Stimulated activated naive CD4-positive, alpha-beta T cell treated with Interleukin-2 at 50 U/mL for 16 hours (primary cell): Measurements from ENCODE around the gene CST8.

Experiments
- DNase-seq: peaks from one replicate; lab custom pipeline; 2025; lab: John Stamatoyannopoulos, UW

The CST8 gene

GRCh38 chr20:23476015-23476754 lies 14.7 kb upstream of the CST8 start:
- no peak for DNase-seq

DNA sequence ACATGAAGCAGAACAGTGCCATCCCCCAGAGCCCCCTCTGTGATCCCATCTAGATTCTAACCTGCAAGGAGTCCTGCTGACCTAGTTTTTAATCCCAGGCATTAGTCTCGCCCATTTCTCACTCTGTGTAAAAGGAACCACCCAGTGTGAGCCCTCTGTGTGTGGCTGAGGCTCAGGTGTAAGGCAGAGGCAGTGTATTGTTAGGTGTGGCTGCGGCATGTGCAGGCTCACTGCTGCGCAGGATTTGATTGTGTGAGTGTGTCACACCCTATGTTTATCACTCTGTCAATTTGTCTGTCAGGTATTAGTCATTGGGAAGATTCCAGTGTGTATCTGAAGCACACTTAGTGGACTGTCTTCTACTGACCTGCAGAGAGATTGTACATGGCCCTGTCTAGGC lies 13.7 kb upstream of the CST8 start:
- no peak for DNase-seq

- DNase-seq: no peak
Observed at GRCh38 chr20:23479043-23479442, 11.9 kb upstream of the CST8 start.

DNA sequence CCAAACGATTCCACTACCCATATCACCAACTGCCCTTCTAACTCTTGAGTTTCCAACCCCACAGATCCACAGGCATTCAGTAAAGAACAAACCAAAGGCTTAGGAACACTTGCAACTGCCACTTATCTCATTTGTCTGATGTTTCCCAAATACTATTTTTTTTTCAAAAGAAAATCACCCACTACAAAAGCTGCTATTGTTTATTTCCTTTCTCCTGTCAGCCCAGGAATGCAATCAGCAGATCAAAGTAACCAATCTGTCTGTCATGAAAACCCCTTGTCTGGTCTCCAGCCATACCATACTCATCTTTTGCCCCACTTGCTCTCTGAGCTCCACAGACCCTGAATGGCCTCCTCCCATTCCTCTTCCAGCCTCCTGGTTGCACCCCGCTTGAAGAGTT lies 8.8 kb upstream of the CST8 start:
- no peak for DNase-seq

DNA sequence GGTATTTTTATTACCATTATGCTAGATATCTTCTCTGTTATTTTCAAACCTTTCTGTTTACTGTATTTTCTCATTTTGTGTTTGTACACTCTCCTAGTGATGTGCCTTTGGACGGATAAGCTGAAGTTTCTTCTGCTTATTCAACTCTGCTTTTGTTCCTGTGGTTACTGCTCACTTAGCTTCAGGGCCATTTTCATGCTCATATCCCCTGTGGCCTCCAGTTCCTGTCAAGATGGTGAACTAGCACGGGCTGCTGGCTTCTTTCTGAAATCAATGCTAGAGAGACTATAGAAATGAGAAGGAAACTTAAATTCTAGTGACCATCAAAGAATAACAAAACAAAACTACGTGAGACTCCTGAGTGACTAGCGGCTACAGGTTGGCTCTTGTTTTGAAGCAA lies 6.8 kb upstream of the CST8 start:
- DNase-seq: no peak

DNA sequence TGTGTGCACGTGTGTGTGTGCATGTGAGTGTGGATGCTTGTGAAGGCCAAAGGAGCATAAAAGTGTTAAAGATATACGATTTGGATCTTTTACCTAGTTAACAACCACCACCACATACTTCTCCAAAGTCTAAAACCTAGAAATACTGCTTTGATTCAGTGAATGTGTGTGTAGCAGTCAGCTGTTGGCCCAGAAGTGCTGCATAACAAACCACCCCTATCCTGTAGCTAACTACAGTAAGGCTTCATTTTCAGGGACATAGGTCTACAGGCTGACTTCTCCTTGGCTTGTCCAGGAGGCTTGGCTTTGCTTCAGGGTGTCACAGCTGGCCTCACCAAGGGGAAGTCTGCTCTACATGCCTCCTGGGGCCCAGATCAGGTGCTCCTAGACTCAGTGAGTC lies 2.4 kb upstream of the CST8 start:
- DNase-seq: no peak

DNA sequence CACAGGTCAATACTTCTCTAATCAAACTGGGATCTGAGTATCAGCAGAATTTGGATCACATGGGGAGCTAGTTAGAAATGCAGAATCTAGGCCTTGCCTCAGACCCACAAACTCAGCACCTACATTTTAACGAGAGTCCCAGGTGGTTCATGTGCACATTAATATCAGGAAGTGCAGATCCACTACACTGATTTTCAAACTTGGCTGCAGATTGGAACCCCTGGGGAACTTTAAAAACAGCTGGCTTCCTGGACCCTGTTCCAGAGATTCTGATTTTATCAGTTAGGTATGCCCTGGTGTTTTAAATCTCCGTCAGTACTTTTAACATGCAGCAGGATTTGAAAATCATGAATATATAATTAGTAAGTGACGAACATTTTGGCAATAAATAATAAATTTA lies 1.9 kb upstream of the CST8 start:
- DNase-seq: no peak

- no peak for DNase-seq
Observed at GRCh38 chr20:23492292-23492691, 1.4 kb downstream of the CST8 start.

GRCh38 chr20:23493172-23493772 lies 2.4 kb downstream of the CST8 start:
- DNase-seq: no peak

DNA sequence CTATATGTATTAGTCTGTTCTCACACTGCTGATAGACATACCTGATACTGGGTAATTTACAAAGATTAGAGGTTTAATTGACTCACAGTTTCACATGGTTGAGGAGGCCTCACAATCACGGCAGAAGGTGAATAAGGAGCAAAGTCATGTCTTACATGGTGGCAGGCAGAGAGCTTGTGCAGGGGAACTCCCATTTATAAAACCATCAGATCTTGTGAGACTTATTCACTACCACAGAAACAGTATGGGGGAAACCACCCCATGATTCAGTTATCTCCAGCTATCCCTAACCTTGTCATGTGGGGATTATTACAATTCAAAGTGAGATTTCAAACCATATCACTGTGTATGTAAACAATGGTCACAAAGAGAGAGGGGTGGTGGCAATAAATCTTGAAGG lies 6.6 kb downstream of the CST8 start:
- DNase-seq: no peak

- no peak for DNase-seq
Observed at GRCh38 chr20:23501926-23502325, 11.0 kb downstream of the CST8 start.

GRCh38 chr20:23503649-23504048 lies 12.7 kb downstream of the CST8 start:
- DNase-seq: no peak

GRCh38 chr20:23507346-23507745 lies 16.4 kb downstream of the CST8 start:
- no peak for DNase-seq

- no peak for DNase-seq
Observed at GRCh38 chr20:23508449-23509229, 17.7 kb downstream of the CST8 start.

DNA sequence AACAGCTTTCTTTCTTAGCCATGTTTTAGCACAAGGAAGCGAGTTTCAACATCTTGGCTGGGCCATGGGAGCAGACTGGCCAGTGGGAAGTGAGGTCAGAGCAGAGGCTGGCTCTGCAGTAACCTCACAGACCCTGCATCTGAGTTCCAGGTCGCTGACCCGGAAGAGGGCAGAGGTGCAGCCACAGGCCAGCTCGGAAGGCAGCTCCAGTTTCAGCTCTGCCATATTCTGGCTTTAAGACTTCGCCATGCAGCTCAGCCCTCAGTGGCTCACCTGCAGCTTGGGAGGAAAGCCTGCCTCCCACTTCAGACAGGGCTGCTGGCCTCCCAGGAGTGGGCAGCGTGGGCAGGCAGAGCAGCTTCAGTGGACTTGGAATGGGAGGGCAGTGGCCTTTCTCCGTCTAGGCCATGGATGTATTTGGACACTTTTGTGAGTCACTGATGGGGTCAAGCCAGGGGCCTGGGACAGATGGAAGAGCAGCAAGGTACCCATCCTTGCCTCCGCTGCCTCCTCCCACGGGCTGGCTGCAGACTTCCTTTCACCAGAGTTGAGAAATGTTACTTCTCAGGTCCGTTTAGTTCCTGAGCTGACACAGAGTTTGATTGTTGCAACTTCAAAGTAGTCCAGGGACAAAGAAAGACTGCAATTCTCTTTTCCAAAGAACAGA lies 18.5 kb downstream of the CST8 start:
- no peak for DNase-seq

GRCh38 chr20:23510000-23510590 lies 19.2 kb downstream of the CST8 start:
- no peak for DNase-seq

- no peak for DNase-seq
Observed at GRCh38 chr20:23513164-23513563, 22.2 kb downstream of the CST8 start.

DNA sequence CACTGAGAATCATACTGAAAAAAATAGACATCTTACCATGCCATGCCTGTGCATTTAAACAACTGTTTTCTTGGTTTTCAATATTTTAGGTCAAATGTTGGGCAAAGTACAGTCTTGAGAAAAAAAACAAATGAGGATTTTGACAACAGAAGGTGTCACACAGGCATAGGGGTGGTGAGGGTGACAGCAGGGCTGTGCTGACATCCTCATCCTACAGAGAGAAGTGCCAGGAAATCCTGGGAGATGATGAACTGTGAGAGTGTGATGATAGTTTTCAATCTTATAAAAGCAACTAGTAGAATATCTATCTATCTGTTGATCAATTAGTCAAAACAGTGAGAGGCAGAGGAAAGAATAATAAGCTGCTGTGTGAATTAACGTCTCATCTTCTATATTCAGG lies 23.9 kb downstream of the CST8 start:
- DNase-seq: no peak

- DNase-seq: no peak
Observed at GRCh38 chr20:23515250-23515939, 24.5 kb downstream of the CST8 start.

DNA sequence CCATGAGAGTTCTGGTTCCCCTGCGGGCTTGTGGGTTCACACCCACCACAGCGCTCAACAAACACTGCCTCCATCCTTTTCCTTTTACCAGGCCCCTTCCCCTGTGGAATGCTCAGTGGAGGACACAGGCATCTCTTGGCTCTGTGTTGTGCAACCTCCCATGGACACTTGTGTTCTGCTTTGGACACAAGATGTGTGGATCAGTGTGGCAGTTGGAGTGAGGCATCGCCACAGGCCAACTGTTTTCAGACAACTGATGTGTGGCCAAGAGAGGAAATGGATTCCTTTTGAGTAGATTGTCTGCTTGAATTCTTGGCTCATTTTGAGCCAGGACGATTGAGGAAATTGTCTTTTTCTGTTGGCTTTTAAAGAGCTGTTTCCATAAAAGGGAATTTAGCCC lies 26.8 kb downstream of the CST8 start:
- DNase-seq: no peak

- DNase-seq: no peak
Observed at GRCh38 chr20:23519556-23519955, 28.6 kb downstream of the CST8 start.

GRCh38 chr20:23520185-23520584 lies 29.3 kb downstream of the CST8 start:
- DNase-seq: no peak
